GOT3 (cell line): ENCODE results near the gene MYMK.

Source experiments
- DNase-seq: peaks from one replicate; lab custom pipeline; 2025; ENCODE audit warnings: mixed read lengths; lab: John Stamatoyannopoulos, UW

The MYMK gene

DNA sequence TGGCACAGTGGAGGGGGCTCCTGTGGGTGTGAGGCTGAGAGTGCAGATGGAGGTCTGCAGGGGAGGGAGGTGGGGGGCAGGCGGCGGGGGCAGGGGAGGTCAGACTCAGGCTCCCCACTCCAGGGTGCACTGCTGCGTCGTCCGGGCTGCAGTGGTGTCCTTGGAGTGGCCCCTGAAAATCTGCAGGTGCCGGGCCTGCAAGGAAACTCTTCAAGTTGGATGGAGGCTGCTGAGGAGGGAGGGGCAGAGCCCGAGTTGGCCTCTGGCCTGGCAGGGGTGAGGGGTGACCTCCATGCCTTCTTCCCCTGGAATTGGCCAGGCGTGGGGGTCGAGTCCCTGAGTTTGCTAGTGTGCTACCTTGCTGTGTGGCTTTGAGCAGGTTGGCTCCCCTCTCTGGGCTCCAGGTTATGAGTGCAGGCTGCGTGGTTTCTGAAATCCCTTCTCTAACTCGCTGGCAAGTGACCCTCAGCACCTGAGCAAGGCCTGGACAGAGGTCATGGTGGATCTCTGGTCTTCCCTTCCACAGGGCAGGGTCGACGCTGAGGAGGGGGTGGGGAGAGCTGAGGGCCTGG, 10.6 kb upstream of the MYMK start:
- DNase-seq = no peak

DNA sequence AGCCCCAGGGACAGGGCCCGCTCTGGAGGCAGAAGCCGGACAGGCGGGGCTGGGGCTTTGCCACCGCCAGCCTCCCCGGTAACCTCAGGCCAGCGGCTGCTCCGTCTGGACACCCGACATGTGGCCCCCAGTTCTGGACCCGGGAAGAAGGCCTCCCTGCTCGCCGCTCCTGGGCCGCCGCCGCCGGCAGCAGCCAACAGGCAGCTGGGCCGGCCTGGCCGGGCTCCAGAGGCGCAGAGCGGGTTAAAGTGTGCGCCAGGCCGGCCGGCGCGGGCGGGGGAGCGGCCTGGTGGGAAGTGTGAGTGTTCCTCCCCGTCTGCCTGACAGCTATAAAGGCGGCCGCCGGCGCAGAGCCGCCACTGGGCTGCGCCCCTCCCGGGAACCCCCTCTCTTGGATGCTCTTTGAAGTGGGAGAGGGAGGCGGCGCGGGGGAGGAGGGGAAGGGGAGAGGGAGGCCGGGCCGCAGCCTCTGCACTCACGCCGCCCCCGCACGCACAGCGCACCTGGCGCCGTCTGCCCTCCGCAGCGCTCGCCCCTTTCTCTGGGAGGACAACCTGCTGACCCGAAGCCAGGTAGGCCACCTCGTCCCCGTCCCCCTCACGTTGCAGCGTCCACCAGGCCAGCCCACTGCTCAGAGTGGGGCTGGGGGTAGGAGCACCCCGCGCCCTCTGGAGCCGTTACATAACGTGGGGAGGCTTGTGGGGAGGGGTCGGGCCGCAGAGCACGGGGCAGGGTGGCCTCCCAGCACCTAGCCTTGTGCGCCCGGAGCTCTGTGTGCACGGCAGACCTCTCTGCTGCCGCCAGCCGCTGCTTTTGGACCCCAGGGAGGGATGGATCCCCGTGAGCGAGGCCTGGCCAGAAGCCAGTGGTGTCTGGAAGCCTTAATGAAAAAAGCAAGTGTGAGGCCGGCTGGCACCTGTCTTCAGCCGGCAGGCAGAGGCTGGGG, 9.9 kb upstream of the MYMK start, which contains the start of gene ADAMTSL2:
Gene ADAMTSL2, plus strand, starts transcription at position 359 of the 946 bp plus-strand sequence. CDS start 2,009 bp downstream, outside the sequence.
- DNase-seq = no peak

DNA sequence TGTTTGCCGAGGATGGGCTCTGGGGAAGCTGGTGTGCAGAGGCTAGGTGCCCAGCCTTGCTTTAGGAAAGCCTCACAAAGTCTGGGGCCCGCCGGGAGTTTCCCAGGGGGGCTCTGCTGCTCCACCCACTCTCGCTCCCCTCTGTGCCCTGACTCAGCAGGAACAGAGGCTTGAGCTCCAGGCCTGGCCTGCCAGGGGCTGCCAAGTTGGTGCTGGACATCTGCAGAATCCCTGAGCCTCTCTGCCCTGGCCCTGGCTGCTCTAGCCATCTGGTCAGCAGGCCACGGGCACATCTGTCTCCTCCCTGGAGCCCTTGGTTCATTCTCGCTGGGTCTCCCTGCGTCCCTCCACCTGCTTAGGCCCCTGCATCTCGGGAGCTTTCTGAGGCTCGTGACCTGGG, 9.1 kb upstream of the MYMK start:
- DNase-seq = no peak

DNA sequence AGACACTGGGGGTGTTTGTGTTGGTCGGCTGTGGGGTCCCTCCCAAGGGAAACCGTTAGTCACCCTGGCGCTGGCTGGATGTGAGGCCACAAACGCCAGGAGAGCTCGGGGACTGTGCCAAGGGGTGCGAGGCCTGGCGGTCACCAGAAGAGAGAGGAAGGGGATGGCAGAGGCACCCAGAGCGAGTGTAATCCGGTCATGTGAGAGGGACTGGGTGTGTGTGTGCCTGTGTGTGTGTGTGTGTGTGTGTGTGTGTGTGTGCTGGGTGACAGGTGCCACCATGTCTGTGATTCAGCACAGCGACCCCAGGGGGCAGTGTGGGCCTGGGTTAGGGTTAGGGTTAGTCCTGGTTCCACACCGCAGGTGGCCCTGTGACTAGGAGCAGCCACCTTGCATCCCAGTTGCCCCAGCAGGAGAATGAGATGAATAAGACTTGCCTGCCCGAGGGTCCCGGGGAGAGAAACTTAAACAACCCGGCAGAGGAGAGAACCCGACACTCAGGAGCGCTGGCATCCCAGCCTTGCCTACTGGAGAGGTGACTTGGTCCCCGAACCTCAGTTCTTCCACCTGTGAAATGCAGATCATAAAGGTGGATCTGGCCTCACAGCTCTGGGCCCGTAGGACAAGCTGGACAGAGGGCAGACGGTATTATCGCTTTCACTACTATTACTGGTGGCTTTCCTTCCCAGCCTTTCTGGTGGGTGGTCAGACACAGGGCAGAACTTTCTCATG, 8.3 kb upstream of the MYMK start:
- DNase-seq = no peak

DNA sequence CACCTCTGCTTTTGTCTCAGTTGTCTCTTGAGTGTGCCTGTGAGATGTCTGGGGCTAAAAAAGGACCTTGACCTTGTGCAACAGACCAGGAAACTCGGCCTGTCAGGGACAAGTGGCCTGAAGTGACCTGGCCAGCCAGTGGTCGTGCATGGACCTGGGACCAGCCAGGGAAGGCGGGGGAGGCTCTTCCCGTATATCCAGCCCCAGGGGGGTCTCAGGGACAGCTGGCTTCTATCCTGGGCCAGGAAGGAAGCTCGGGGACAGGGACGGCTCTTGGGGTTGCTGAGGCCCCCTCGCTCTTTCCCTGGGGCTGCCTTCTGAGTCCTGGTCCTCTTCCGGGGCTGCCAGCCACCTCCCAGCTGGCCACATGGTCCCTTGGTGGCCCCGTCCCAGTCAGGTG, 6.5 kb upstream of the MYMK start:
- no peak for DNase-seq

DNA sequence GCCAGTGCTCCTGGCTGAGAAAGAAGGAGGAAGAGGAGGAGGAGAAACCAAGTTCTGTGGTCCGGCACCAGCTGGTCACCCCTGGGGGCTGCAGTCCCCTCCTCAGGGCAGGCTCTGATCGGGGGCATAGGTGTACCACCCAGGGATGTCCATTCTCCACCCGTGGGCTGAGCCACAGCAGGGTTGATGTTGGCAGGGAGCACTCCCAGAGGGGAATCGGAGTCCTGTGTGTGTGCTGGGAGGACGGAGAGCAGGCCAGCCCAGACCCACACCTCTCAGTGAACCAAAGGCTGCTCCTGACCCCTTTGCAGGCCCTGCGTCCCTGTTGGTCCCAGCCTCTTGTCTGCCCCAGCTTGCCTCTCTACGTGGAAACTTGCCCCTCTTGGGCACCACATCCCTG, 5.1 kb upstream of the MYMK start:
- no peak for DNase-seq

DNA sequence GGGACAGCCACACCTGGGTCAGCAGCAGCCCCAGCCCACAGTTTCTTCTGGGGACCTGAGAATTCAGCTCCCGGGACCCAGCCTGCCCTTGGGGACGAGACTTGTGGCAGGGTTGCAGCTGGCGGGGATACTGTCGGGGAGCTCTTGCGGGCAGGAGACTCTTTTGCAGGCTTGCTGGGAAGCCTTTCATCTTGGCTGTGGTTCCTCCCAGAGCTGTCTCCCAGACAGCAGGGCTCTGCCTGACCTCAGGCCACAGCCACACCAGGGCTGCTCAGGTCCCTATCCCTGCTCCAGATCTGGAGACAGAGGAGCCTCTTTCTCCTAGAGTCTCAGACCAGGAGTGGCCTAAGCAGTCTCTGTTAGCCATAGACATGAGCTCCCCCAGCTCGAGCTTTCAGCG, 4.7 kb upstream of the MYMK start:
- no peak for DNase-seq

DNA sequence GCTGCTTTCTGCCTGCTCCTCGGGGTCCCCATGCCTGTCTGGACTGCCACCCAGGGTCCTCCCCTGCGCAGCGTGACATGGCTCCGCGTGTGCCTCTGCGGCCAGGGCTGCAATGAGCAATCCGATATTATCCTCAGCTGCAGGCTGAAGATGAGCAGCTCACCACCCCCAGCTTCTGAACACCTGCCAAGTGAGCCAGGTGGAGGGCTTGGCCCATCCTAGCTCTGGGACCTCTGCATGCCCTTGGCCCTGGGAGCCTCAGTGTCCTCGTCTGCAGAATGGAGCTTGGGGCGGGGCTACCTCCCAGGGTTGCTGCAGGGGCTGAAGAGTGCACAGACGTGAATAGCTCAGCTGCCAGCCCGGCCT, 4.1 kb upstream of the MYMK start:
- no peak for DNase-seq

DNA sequence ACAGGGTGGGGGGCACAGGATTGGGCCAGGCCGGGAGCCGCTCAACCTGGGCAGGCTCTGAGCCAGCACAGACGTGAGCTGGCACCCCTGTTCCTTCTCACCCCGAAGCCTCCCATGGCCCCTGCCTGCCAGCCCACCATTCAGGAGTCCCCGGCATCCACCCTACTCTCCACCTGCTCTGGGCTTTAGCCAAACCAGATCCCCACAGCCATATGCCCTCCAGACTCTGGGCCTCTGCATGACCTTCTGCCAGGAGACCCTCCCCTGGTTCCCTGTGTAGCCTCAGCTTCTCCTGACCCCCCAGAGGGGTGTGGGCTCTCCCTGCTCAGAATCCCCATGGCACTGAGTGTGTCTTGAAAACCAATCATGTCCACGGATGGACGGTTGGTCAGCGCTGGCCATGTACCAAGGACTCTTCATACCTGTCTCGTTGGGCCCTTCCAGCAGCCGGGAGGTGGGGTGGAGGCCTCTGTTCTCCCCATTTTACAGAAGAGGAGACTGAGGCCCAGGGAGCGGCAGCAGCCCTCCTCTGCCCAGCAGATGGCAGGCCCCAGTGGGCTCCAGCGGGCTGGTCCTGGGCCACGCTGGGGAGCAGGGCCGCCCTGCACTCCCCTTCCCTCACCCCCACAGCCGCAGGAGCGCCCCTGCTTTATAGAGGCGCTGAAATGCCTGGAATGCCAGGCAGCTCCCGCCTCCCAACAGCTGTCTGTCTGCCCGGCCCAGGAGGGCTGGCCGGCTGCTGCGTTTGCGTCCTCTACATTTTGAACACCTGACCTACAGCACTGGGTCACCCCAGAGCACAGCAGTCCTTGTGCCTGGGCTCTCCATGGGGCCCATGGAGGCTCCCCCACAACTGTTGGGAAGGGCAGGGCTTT, 3.5 kb upstream of the MYMK start:
- DNase-seq = no peak

DNA sequence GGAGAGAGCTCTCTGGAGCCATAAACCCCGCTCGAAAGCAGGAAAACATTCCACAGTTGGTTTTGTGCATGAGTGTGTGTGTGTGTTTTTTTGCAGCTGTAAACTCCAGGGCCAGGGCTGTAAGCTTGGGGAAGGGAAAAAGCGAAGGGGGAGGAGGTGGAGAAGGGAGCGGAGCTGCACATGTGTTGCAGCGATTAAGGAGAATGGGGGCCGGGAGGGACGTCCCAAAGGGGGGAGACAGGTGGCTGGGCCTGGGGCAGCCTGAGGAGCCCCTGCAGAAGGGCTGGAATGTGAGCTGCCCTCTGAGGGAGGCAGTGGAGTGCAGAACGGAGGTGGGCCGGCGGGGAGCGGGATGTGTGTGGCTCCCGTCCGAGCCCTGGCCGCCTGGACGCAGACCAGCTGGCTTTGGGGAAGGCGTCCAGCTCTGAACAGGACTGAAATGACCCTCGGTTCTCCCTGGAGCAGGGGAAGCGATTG, 2.7 kb upstream of the MYMK start:
- DNase-seq = no peak

DNA sequence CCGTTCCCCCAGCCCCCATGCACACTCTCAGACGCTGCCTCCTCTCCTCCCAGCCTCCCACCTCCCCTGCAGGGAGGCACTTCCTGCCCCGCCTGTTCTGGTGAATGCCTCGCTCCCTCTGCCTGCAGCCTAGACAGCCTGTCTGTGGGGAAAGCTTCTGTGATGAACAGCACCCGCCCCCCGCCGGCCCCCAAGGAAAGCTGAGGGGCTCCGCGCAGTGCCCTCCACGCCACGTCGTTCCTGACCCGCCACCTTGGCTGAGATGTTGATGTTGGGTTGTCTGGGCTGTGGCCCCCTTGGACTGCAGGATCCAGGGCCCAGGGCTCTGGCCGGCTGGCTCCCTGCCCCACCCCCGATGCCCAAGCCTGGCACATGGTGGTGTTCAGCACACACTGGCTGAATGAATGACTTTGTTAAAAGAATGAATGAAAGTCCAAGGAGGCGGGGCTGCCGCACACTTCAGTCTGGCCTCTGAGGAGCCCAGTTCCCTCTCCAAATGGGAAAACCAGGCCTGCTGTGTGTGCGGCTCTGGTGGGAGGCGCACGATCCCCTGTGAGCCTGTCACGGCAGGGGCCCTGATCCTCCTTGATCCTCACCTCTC, 2.1 kb upstream of the MYMK start:
- no peak for DNase-seq

DNA sequence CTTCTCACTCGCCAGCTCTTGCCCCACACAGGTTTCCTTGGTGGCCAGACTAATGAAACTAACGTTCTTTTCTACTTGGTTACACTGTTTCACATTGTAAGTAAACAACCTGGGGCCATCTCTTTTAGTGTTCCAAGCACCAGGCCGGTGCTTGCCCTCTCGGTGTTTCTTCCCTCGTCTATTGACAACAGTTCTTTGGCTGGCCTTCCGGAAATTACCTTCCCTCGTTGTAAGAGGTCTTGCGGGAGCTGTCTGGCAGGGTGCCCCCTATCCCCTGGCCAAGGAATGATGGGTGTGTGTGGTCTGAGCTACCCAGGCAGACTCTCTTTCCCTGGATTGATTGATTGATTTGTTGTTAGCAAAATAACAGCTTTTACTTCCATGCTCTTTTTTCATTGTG, 918 bp upstream of the MYMK start:
- no peak for DNase-seq

DNA sequence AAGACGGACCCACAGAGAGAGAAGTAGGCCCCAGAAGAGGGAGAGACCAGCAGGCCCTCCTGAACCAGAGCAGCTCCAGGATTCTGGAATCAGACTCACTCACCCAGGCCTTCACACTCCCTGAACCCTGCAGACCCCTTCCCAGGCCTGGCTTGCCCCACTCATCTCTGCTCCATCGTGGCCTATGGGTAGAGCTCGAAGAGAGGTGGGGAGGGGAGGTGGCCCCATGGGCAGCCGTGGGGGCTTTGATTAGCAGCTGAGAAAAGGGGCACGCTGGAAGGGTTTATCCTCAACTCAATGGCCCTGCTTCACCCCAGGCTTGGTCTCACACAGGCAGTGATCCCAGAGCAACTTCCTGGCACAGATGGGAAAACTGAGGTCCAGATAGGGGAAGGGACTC, 613 bp downstream of the MYMK start:
- no peak for DNase-seq

DNA sequence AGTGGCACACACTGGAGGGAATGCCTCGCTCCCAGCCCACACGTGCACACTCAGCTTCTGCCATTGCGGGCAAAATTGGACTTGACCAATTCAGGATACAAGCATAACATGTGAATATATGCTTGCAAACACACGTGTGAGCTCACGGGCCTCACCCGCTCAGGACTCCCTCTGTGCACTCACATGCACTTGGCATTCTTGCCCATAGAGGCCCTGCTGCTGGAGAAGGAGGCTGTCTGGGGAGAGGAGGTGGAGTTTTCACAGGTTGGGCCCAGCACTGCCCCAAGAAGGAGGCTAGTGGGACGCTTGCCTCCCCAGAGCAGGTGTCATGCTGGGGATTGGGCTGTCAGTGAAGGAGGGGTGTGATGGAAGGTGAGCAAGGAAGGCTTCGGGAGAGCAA, 1.7 kb downstream of the MYMK start:
- no peak for DNase-seq

DNA sequence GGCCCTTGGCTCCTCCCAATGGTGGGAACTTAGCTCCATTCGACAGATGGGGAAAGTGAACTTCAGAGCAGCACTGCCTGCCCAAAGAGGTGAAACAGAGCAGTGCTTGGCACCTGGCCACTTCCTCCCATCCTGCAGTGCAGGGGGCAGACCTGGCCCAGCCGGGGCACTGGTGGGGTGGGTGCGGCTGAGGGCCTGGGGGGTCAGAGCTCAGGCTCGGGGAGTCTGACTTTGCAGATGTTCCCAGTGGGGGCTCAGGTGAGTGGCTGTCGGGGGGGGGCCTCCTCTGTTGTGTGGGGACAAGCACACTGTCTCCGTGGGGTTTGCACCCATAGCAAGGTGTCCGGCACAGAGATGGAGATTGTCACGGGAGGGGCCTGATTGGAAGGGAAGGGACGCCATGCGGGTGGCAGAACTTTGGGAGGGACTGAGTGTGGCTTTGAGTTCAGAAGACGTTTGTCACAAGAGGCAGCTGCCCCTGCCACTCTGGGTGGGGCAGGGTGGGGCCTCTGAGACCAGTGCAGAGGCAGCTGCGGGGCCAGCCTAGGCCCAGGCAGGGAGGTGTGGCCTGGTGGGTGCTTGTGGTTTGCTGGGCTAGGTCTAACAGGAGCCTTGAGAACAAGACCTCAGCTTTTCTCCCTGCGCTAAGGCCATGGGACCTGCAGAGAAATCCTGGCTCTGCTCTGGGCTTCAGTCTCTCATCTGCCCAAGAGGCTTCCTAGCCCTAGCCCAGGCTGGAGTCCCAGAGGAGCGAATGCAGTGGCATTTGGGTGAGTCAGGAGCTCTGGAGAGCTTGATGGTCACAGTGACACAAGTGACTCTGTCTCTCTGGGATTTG, 2.5 kb downstream of the MYMK start:
- DNase-seq = no peak

DNA sequence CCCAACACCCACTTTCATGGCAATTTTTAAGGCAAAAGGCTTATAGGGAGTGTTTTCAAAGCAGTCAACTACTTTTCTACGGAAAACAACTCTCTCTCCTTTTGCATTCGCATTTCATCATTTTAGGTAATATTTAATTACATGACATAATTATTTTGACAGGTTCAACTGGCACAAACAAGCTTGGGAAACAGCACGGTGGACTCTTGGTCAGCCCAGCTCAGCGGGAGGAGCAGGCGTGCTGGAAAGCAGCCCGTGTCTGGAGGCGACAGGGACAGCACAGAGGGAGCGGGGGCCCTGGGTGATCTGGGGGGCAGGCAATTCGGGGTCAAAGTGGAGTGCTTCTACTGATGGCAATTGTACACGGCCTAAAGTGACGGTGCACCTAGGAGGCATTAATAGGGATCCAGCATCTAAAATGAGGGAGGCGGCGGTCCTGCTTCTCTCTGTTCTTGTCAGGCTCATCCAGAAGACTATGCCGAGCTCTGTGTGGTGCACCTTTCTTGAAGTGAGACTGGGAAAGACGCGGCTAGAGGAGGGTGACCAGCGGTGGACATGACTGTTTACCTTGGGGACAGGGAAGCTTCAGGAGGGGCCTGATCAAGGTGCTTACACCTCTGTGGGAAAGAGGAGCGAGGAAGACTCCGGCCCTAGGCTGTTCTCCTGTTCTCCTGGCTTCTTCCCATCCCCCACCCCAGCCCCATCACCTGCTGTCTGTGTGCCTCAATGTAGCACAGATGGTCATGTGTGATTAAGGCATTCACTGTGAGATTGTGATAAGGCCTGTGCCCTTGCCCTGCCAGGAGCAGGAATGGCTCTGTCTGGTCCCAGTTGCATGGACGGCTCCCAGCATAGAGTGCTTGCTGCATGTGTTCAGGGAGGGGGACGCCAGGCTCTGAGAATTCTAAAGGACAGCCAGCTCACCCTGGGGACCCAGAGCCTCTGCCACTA, 3.4 kb downstream of the MYMK start:
- DNase-seq = no peak

DNA sequence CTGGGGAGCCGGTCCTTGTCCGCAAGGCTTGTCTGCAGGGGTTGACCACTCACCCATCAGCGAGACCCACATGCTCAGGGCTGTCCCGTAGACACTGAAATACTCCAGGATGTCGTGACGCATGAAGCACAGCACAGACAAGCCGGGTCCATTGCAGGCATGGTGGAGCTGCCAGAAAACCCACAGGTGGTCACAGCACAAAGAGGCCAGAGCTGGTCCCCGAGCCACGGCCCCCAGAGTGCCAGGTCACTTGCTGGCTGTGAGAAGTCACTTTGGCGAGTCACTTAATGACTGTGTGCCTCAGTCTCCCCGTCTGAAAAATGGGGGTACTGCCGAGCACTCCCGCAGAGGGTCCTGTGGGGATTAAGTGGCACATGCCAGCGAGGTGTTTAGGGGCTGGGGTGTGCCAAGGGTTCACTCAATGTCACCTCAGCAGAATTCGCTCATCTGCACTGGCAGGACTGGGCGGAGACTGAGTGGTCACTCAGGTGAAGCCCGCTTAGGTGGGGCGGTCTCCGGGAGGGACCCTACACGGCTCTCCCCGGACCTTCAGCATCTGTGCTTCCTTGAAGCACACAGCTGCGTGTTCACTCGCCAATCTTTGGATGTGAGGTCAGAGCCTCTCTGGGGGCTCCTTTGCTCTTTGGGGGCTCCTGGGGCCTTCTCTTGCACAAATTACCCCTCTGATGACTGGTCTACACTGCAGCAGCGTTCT, 4.5 kb downstream of the MYMK start:
- DNase-seq = no peak

DNA sequence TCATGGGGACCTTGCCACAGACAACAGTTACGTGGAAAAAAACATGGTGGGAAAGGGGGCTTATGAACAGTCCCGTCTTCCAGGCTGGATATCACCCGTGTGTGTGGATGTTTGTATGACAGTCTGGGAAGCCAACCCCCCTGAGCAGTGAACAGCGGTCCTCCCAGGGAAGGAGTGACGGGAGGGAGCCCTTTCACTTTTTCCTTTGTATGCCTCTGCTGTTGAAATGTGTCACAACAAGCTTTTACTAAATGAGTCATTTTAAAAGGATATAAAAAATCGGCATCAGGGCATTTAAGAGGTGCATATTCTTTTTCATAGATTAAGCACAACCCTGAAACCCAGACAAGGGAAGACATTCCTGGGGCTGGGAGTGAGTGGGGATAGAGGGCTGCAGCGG, 5.1 kb downstream of the MYMK start:
- no peak for DNase-seq
